OCI-LY1 (cell line): ENCODE data around the gene SLC38A6.

Experiments used
- EZH2 ChIP-seq: fragments of 200-600 bp; sonication (generic), shearing (Covaris generic); IDR thresholded peaks from 2 replicates; pipeline ENCODE4 v1.8.0; 2017; ENCODE audit warnings: borderline replicate concordance, mixed run types, mild to moderate bottlenecking, antibody characterized with exemption, low read length, moderate library complexity, mixed read lengths
- TF ChIP-seq, protein P1 (sequence below): fragments of 200-600 bp; sonication (generic), shearing (Covaris generic); IDR thresholded peaks from 2 replicates; pipeline ENCODE4 v1.5.1; 2017; ENCODE audit warnings: mild to moderate bottlenecking, antibody characterized with exemption, low read length, moderate library complexity, mixed read lengths

DNA sequence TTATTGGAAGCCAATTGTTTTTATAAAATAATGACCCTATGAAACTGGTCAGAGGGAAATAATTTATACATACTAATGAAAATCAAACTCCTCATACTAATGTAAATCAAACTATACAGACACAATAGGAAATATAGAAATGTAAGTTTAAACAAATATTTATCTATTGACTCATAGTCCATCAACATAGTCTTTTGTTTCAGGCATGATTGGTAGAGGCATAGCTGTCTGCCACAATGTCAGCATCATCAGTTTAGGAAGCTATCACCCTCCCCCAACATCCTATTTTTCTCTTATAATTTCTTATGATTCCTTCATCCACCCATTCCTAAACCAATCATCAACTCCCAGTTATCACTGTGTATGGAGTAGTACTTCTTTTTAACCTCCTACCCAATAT, 117.7 kb downstream of the SLC38A6 start:
- TF ChIP-seq, protein P1, sequence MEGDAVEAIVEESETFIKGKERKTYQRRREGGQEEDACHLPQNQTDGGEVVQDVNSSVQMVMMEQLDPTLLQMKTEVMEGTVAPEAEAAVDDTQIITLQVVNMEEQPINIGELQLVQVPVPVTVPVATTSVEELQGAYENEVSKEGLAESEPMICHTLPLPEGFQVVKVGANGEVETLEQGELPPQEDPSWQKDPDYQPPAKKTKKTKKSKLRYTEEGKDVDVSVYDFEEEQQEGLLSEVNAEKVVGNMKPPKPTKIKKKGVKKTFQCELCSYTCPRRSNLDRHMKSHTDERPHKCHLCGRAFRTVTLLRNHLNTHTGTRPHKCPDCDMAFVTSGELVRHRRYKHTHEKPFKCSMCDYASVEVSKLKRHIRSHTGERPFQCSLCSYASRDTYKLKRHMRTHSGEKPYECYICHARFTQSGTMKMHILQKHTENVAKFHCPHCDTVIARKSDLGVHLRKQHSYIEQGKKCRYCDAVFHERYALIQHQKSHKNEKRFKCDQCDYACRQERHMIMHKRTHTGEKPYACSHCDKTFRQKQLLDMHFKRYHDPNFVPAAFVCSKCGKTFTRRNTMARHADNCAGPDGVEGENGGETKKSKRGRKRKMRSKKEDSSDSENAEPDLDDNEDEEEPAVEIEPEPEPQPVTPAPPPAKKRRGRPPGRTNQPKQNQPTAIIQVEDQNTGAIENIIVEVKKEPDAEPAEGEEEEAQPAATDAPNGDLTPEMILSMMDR = no peak
- TF ChIP-seq EZH2 = no peak
